HG03108 (cell line): ENCODE measurements around the gene IMMP2L.
"Not testable (repeated sequence)": the region's sequence is repeated elsewhere in the genome, so short reads cannot be mapped to it uniquely, and the experiment has no call there.

Experiments
- ATAC-seq: cut with Tn5 transposase; IDR thresholded peaks from one replicate; pipeline ENCODE4 v1.9.1; 2021; ENCODE audit warnings: moderate library complexity; ENCODE audit not compliant: unreplicated experiment

Gene IMMP2L

DNA sequence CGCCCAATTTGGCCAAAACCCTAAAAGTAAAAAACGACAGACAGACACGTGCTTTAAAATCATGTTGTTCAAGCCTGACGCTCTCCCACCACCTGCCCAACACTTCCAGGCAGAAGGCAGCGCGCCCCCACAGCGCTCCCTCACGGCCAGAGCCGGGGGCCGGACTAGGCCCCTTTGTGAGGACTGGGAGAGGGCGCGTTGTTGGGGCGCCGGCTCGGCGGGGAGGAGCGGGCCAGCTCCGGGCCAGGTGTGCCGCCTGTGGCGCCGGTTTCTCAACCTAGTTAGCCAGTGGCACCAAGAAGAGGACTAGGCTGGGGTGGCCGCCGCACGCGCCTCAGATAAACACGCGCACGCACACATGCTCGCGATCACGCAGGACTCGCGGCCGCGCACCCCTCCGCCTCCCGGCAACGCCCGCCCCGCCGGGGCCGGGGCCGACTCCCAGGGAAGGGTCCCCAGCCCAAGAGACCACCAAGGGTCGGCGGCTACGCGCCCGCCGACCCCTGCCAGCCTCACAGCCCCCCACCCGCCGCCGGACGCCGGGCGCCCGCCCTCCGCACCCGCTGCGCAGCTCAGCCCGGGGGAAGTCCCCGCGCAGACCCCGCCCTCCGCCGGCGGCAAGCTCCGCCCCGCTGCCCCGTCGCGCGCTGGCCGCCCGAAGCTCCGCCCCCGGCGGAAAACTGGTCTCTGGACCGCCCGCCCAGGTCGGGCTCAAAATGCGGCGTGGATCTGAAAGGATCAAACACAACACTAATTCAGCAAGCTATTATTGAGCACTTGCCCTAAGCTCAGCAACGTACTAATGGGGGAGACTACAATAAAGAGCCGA lies at the start of gene IMMP2L:
Gene IMMP2L (minus strand): TSS at position 589 of the 829 bp plus-strand sequence.
- peak; percentile 75 for ATAC-seq

DNA sequence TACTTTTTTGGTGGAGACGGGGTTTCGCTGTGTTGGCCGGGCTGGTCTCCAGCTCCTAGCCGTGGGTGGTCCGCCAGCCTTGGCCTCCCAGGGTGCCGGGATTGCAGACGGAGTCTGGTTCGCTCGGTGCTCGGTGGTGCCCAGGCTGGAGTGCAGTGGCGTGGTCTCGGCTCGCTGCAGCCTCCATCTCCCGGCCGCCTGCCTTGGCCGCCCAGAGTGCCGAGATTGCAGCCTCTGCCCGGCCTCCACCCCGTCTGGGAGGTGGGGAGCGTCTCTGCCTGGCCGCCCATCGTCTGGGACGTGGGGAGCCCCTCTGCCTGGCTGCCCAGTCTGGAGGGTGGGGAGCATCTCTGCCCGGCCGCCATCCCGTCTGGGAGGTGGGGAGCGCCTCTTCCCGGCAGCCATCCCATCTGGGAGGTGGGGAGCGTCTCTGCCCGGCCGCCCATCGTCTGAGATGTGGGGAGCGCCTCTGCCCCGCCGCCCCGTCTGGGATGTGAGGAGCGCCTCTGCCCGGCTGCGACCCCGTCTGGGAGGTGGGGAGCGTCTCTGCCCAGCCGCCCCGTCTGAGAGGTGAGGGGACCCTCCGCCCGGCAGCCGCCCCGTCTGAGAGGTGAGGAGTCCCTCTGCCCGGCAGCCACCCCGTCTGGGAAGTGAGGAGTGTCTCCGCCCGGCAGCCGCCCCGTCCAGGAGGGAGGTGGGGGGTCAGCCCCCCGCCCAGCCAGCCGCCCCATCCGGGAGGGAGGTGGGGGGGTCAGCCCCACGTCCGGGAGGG lies 47.4 kb upstream of the IMMP2L start:
- ATAC-seq: not testable (repeated sequence)

DNA sequence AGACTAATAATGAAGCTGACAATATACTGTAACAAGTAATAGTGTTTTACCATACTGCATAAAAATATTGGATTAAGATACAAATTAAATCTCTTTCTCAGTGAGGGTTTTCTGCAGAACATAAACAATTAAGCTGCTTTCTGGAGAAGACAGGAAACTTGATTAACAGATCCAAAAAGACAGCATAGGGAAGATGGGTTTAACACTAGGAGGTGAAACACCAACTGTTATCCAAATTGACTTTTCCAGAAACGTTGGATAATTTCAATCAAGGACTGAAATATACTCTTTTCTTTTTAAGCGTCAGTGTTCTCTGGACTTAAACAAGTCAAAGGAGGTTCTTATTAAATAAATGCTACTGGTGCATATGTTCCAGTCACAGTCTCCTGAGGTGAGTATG lies 45.3 kb upstream of the IMMP2L start:
- ATAC-seq: no peak

DNA sequence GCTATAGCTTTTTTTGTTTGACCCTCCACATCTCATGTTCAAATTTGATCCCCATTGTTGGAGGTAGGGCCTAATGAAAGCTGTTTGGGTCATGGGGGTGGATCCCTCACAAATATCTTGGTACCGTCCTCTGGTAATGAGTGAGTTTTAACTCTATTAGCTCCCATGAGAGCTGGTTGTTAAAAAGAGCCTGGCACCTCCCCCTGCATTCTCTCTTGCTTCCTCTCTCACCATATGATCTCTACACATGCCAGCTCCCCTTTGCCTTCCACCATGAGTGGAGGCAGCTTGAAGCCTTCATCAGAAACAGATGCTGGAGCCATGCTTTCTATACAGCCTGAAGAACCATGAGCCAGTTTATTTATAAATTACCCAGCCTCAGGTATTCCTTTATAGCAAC lies 43.0 kb upstream of the IMMP2L start:
- no peak for ATAC-seq

DNA sequence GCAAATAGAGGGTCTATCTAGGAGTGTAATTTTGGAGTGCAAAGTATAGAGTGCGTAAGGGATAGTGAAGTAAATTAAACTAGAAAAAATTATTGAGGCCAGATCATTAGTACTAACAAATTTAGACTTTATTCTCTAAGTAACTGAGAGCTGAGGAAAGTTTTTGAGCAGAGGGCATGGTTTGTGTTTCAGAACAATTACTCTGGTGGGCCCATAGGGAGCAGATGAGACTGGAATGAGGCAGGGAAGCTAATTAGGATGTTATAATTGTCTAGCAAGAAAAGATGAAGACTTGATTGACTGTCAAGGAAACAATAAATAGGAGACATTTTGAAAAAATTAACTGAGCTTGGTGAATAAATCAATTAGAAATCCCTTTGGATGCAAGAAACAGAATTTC lies 37.8 kb upstream of the IMMP2L start:
- no peak for ATAC-seq

DNA sequence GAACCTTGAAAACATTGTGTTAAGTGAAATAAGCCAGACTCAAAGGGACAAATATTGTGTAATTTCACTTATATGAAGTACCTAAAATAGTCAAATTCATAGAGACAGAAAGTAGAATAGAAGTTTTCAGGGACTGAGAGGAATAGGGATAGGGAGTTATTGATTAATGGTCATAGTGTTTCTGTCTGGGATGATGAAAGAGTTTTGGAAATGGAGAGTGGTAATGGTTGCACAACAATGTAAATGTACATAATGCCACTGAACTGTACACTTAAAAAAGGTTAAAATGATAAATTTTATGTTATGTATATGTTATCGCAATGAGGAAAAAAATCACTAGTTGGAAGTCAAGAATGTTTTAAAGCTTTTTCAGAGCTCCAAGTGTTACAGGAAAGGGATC lies 33.5 kb upstream of the IMMP2L start:
- no peak for ATAC-seq

DNA sequence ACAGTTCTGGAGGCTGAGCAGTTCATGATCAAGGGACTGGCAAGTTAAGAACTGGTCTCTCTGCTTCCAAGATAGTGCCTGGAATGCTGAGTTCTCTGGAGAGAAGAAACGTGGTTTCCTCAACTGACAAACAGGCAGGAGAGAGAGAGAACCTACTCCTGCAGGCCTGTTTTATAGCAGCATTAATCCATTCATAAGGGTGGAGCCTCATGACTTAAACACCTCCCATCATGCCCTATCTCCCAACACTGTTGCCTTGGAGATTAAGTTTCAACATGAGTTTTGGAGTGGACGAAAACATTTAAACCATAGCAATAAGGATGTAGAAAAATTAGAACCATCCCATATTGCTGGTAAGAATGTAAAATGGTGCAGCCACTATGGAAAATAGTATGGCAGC lies 32.3 kb upstream of the IMMP2L start:
- ATAC-seq: no peak

DNA sequence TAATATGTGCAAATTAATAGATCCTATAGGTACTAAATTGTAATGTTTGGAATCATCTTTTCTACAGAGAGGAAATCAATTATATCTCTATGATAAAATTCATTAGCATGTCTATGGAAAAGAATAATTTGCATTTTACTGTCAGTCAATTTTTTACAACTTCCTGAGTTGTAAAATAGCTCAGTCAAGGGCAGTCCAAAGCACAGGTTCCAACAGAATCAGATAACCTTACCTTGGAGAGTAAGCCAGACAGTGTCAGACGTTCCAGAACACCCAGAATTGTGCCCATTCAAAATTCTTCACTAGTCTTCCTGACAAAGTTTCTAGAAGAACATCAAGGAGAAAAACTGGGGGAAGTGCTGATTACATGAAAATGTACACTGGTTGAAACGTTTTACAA lies 31.1 kb upstream of the IMMP2L start:
- no peak for ATAC-seq

DNA sequence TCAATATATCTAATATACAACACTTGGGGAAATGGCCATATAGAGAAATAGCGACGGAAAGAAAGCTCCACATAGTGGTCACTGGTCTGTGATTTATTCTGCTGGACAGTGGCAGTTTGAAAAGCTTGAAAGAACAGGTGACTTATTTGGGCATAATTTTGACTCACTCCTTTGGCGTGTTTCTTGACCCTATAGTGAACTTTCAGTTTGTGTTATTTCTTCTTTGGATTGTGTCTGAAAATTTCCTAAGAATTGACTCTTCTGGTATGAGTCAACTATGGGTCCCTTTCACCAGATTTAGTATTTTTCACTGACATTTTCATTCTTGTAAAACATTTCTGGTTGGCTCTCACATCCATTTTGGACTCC lies 25.8 kb upstream of the IMMP2L start:
- ATAC-seq: no peak

DNA sequence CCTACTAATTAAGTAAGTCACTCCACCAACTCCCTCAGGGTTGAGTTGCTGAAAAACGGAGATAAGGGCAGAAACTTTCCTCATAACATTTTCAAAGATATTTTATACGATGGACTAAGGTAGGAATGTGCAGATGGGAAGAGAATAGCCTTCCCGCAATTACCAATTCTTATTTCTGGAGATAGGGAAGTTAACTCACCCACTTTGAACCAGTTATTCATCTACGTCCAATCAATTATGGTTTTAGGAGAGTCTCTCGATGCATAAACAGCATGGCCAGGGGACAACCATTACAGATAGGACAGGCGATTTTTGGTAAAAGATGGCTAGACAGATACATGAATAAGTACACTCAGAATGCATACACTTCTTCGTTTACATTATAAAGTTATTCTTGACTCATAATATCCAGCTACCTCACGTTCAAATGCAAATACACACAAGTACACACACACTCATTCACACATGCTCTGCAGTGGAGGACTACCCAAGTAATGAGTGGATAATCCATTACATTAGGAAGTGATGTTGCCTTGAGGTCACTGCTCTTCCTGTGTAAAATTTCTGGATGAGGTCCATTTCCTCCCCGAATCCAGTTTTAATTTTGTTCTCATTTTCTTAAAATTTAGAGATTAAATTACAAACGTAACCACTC lies 25.2 kb upstream of the IMMP2L start:
- ATAC-seq: no peak

DNA sequence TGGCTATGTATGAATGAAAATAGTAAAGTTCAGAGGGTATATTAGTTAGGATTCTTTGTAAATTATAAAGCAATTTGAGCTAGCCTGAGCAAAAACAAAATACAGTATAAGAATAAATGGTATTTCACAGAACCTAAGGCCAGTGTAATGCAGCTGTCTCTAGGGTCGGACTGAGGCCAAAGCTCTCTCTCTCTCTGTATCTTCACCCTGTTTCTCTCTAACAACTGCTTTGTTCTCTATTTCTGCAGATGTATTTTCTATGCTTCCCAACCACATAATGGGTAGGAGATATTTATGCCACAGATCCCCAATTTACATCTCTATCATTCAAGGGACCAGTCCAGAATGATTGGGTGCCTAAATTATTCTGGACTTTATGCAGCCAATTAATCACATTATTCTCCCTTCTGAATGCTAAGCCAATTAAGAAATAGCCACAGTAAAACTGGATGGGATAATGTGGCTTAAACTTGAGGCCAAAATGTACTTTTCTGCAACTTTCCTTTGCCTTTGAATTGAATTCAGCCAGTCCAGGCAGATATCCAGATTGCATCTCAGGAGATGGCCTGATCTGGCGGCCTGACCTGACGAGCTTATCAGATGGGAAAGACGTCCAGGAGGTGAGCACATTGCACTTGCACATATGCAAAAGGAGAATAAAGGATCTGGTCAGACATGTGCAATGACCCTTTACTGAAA lies 24.6 kb upstream of the IMMP2L start:
- no peak for ATAC-seq

DNA sequence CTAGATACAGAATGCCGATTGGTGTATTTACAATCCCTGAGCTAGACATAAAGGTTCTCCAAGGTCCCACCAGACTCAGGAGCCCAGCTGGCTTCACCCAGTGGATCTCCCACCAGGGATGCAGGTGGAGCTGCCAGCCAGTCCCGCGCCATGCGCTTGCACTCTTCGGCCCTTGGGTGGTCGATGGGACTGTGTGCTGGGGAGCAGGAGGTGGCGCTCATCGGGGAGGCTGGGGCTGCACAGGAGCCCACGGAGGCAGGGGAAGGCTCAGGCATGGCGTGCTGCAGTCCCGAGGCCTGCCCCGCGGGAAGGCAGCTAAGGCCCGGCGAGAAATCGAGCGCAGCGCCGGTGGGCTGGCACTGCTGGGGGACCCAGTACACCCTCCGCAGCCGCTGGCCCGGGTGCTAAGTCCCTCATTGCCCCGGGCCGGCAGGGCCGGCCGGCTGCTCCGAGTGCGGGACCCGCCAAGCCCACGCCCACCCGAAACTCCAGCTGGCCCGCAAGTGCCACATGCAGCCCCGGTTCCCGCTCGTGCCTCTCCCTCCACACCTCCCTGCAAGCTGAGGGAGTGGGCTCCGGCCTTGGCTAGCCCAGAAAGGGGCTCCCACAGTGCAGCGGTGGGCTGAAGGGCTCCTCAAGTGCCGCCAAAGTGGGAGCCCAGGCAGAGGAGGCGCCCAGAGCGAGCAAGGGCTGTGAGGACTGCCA lies 19.6 kb upstream of the IMMP2L start:
- not testable (repeated sequence) for ATAC-seq

DNA sequence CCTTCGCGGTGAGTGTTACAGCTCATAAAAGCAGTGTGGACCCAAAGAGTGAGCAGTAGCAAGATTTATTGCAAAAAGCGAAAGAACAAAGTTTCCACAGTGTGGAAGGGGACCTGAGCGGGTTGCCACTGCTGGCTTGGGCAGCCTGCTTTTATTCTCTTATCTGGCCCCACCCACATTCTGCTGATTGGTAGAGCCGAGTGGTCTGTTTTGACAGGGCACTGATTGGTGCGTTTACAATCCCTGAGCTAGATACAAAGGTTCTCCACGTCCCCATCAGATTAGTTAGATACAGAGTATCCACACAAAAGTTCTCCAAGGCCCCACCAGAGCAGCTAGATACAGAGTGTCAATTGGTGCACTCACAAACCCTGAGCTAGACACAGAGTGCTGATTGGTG lies 18.9 kb upstream of the IMMP2L start:
- ATAC-seq: not testable (repeated sequence)

DNA sequence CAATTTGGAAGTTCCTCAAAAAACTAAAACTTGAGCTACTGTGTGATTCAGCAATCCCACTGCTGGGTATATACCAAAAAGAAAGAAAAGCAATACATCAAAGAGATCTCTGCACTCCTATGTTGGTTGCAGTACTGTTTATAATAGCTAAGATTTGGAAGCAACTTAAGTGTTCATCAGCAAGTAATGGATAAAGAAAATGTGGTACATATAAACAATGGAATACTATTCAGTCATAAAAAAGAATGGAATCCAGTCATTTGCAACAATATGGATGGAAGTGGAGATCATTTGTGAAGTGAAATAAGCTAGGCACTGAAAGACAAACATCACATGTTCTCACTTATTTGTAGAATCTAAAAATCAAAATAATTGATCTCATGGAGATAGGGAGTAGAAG lies 16.5 kb upstream of the IMMP2L start:
- no peak for ATAC-seq

DNA sequence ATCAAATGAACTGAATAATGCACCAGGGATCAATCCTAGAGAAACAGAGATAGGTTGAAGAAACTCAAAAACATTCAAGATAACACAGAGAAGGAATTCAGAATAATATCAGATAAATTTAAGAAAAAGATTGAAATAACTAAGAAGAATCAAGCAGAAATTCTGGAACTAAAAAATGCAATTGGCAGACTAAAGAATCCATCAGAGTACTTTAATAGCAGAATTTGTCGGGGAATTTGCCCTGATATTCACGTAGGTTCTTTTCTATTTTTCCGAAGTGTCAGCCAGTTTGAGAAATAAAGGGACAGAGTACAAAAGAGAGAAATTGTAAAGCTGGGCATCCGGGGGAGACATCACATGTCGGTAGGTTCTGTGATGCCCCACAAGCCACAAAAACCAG lies 9.4 kb upstream of the IMMP2L start:
- ATAC-seq: no peak

DNA sequence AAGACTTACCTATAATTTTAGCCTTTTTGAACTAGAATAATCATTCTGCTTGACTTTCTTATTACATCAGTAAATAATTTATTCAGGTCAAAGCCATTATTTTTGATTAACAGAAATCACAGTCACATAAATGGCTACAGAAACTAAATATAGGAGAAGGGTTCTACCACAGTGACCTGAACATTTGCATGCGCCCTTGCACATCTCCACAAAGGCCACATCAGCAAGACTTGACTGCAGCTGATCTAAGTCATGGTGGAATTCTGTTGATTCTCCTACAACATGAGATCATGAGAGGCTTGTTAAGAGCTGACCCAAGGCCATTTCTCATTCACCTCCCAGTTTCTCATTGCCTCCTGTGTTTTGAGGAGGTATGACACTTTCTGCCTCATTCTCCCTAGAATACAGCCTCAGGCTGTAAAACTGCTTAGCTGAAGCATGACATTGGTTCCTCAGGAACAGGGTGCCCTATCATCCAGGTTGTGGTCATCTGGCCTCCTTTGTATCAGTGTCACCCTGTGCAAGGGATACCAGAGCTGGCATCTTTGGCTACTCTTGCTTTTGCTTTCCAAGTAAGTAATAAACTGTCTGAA lies 6.7 kb upstream of the IMMP2L start:
- no peak for ATAC-seq

DNA sequence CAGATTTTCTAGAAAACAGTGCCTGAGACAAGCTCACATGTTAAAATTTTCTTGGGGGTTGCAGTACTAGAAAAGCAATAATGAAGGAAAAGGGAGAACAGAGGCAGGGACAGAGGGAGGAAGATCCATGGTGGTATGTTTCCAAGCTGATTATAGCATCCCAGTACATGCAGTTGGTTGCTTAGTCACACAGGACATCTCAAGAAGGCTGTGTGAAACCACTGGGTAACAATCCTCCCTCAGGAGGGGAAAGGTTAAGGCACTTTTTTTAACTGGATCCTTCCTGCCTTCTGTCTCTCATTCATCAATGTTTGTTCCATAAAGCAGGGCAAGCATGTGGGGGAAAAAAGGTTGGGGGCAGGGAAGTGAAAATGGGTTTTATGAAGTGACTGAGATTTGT lies 6.1 kb upstream of the IMMP2L start:
- ATAC-seq: no peak

DNA sequence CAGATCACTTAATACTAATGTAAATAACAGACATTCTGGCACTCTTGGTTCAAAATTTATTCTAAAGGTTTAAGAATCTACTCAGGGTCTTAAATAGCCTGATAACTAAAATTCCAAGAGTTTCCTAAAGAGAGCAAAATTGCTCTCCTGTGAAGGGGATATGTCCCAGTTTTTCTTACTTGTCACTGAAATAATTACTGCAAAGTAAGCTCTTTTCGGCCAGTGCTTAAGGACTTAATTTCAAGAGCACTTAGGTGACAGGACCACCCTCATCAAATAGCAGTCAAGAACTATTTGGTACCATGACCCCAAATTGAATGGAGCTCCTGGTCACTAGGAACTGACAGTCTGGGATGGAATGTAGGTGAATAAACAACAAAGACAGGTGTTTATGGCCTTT lies 1.8 kb upstream of the IMMP2L start:
- no peak for ATAC-seq

DNA sequence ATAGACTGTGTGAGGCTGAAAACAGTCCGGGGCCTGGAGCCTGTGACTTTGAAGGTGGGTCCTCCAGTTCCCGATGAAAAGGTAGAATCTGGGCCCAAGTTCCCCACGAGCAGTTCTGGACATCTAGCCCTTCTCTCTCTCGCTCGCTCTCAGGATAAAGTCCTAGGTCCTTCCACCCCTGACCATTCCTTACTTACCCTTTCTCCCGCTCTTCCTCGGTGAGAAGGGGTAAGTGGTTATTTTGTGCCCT lies 713 bp downstream of the IMMP2L start:
- ATAC-seq: no peak

DNA sequence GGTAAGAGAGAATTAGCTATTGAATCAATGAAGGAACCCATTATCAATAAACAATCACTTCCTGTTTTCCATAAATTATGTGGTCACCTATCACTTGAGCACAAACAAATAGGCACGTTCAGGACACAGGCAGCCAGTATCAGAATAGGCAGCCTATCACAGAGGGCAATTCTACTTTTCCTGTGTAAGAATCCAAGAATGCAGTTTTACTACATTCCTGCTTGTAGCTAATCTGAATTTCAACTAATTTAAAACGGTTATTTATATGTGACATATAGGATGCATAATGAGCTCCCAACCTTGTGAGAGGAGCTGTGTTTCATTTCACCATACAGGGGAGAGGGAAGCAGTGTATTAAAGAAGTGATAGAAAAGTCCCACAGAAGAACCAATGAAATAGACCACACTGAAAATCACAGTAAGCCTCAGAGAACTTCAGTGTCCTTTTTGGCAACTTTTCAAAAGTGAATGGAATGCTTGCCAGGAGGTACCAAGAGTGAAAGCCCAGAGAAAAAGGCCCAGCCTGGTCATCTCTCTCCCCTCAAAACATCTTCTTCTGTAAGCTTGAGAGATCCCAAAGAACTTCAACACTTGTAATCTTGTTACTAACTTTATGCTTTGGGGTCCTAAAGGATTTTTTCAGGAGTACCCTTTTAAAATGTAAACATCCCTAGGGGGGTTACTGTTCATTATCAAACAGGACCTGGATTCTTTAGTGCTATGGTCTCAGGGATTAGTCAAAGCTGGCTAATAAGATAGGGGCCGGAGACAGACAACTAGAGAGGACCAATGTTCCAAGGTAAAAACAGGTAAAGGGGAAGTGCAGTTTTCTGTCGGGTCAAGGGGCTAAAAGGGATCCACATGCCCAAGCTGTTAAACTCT lies 1.3 kb downstream of the IMMP2L start:
- ATAC-seq: no peak
